NCI-H82 (cell line): ENCODE data around the gene CBLC.

Source experiments
- DNase-seq: peaks from one replicate; lab custom pipeline; 2025; lab: John Stamatoyannopoulos, UW

The CBLC gene

DNA sequence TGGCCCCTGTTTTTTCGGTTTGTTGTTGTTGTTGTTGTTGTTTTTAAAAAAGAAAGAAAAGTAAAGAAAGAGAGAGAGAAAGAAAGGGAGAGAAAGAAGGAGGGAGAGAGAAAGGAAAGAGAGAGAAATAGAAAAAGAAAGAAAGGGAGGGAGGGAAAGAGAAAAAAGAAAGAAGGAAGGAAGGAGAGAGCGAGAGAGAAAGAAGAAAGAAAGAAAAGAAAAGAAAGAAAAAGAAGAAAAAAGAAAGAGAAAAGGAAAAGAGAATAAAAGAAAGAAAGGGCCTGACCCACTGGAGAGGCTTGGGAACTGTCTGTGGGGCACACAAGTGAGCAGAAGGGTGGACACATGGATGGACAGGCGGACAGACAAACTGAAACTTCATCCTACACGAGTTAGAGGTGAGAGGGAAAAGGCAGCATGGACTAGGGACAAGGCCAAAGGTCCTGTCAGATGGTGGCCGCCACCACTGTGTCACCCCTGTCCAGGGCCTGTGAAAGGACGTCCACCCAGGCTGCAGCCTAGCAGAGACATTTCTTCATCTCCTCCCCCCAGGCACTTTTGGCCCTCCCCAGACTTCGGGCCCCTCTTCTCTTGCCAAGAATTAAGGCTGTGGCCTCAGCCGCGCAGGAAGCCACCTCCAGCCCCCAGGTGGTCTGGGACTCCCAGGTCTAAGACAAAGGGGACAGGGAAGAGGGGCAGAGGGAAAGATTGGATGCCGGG lies 22.1 kb downstream of the CBLC start:
- DNase-seq = no peak

GRCh38 chr19:44800461-44800860 lies 22.8 kb downstream of the CBLC start:
- DNase-seq = peak; percentile 90

- peak; percentile 77 for DNase-seq
These were observed 26.0 kb downstream of the CBLC start for GRCh38 chr19:44803442-44804428.

- DNase-seq = no peak
These were observed 28.6 kb downstream of the CBLC start for GRCh38 chr19:44806291-44806690.

GRCh38 chr19:44807162-44807561 lies 29.5 kb downstream of the CBLC start:
- no peak for DNase-seq

- DNase-seq = no peak
These were observed 30.2 kb downstream of the CBLC start for GRCh38 chr19:44807652-44808462.

DNA sequence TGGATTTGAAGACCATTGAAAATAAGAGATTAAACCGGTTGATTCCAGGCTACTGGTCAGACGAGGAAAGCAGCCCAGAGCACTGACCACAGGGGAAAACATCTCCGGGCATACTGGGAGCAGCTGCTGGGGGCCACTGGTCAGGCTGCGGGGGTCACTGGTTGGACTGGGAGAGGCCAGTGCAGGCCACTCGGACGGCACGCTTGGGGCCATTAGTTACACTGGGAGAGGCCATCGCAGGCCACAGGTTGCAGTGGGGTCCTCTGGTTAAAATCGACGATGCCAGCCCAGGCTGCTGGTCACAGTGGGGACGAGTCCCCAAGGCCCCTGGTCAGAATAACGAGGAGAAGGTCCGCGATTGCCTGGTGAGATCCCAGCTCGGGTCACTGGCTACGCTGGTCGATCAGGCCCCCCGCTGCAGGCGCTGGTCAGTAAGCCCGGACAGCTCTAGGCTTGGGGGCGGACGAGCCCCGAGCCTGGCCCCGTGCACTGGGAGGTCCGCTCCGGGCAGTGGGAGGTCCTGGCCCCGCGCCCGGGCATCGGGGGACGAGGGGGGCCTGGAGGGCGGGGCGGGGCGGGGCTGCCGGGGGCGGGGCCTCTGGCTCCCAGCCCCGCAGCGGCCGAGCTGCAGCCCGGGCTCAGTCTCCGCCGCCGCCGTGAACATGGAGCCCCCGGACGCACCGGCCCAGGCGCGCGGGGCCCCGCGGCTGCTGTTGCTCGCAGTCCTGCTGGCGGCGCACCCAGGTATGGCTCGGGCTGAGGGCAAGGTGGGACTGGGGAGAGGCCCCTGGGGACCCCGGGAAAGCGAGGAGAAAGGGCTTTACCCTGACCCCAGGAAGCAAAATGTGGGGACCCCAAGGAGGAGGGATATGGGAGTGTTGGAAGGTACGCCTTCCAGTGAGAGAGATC lies 31.0 kb downstream of the CBLC start, which contains the start of gene BCAM:
BCAM (plus strand) TSS at position 641 of the 909 bp plus-strand sequence; CDS start at position 663, 22 bp downstream.
- DNase-seq = peak; percentile 57

DNA sequence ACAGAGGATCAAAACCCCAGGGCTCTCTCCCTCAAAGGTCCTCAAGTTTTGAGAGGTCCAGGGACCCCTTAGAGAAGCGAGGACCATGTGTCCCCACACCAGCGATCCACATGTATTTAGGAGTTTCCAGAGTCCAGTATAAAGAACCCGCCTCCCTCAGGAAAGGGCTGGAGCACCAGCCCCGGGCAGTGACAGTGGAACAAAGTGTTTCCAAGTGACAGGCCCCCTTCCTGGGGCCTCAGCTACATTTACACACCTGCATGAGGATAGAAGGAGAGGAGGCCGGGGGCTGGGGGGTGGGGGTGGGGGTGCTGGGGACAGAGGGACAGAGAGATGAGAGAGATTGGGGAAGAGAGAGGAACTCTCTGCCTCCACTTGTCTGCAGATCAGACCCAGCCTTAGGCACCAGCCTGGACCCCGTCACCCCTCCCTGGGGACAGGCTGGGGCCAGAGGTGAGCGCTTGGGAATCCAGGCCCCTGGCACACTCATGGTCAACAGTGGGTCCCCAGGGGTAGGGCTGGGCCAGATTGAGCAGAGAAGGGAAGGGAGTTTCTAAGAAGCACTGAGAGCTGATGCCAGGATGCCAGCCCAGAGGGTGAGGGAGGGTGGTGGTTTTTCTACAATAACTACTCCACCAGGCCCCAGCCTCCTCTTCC lies 32.0 kb downstream of the CBLC start:
- DNase-seq = no peak

- DNase-seq = no peak
These were observed 32.8 kb downstream of the CBLC start for GRCh38 chr19:44810234-44811121.

GRCh38 chr19:44811122-44811419 lies 33.4 kb downstream of the CBLC start:
- DNase-seq = no peak

GRCh38 chr19:44812142-44812718 lies 34.5 kb downstream of the CBLC start:
- no peak for DNase-seq

GRCh38 chr19:44813070-44813840 lies 35.6 kb downstream of the CBLC start:
- no peak for DNase-seq

GRCh38 chr19:44813841-44814470 lies 36.3 kb downstream of the CBLC start:
- no peak for DNase-seq

- DNase-seq = no peak
These were observed 36.8 kb downstream of the CBLC start for GRCh38 chr19:44814517-44814916.

- peak; percentile 95 for DNase-seq
These were observed 38.6 kb downstream of the CBLC start for GRCh38 chr19:44816301-44816700.

- no peak for DNase-seq
These were observed 40.2 kb downstream of the CBLC start for GRCh38 chr19:44817725-44818465.

DNA sequence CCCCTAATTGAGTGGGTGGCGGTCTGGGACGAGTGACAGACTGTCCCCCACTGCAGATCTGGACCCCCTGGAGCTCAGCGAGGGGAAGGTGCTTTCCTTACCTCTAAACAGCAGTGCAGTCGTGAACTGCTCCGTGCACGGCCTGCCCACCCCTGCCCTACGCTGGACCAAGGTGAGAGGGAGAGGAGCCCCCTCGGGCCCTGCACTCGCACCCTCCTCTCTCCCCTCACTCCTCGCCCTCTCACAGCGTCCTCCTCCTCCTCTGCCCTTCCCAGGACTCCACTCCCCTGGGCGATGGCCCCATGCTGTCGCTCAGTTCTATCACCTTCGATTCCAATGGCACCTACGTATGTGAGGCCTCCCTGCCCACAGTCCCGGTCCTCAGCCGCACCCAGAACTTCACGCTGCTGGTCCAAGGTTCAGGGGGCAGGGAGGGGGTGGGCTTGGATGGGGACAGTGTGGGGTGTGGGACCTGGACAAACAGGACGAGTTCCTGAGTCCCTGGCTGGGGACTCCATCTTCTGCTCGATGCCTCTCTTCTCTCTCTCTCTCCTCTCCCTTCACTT lies 40.9 kb downstream of the CBLC start:
- no peak for DNase-seq
